ENCODE results near the gene NOTUM. TPM values are rescaled to one million over a fixed set of nuclear protein-coding genes. Genes with fewer than 3 reads are reported as not detected.
A peak's percentile ranks its signal among the peaks of the same experiment; 100 is the strongest.

Gene NOTUM
- total and polyA plus RNA-seq, 9 of the 15 experiments (the other 6 are each of a cell fraction or from before 2014, with no cell fraction given), result 0.03 to 14.0 (median 4.1) TPM

- TF ChIP-seq RBFOX2 (IDR thresholded peaks at IDR 0.05; ENCODE audit: low read depth, low read length) (peak; percentile 16; the same call in 1 of the 2 replicates), PPARD (CRISPR knock-in tag; IDR thresholded peaks at IDR 0.05) (no peak), RCOR1 (IDR thresholded peaks at IDR 0.05; ENCODE audit: borderline replicate concordance in 1 of 2, low read depth in 2 of 2, low read length in 2 of 2) (peak; percentile 30 to 58; a peak in 3 of 4 replicates), ZNF3 (CRISPR knock-in tag; IDR thresholded peaks at IDR 0.05) (no peak), TBL1XR1 (IDR thresholded peaks at IDR 0.05; ENCODE audit: low read length in 2 of 2) (0 out of 4 replicates have a peak, but pooled peaks have one; percentile 21 to 47), MAZ (CRISPR knock-in tag; conservative IDR thresholded peaks at IDR 0.05 in 1 of 2, IDR thresholded peaks at IDR 0.05 in 1 of 2) (peak; percentile 17 to 44; a peak in 1 of 4 replicates), CTBP1 (IDR thresholded peaks at IDR 0.05; ENCODE audit: borderline replicate concordance) (0 out of 2 replicates have a peak, but pooled peaks have one; percentile 12), JUND (IDR thresholded peaks at IDR 0.05; ENCODE audit: borderline replicate concordance, low read depth, low read length) (no peak), JUND (tag; IDR thresholded peaks at IDR 0.05; ENCODE audit: borderline replicate concordance, low read depth, low read length) (no peak), DPF2 (IDR thresholded peaks at IDR 0.05) (peak; percentile 33; the same call in 1 of the 2 replicates), SMARCE1 (IDR thresholded peaks at IDR 0.05) (peak; percentile 23; the same call in 1 of the 2 replicates), MXI1 (IDR thresholded peaks at IDR 0.05; ENCODE audit: low read depth, low read length) (no peak), POLR2A (conservative IDR thresholded peaks at IDR 0.05) (peak; percentile 13; the same call in 1 of the 2 replicates), ARID3A (IDR thresholded peaks at IDR 0.05; ENCODE audit: borderline replicate concordance, low read depth, low read length) (peak; percentile 57; the same call in 1 of the 2 replicates), PRDM10 (IDR thresholded peaks at IDR 0.05; ENCODE audit: partially characterized antibody) (peak; percentile 12), TAL1 (IDR thresholded peaks at IDR 0.05) (peak; percentile 33; the same call in 1 of the 2 replicates), MYC (IDR thresholded peaks at IDR 0.05; ENCODE audit: low read depth, low read length) (peak; percentile 40; the same call in 1 of the 2 replicates), MYC (CRISPR knock-in tag; IDR thresholded peaks at IDR 0.05; ENCODE audit: borderline replicate concordance, low read depth) (no peak), TCF3 (CRISPR knock-in tag; IDR thresholded peaks at IDR 0.05) (peak; percentile 64), CBFA2T2 (conservative IDR thresholded peaks at IDR 0.05) (peak; percentile 58; the same call in 1 of the 2 replicates), VEZF1 (CRISPR knock-in tag; IDR thresholded peaks at IDR 0.05) (peak; percentile 45), CBFA2T3 (IDR thresholded peaks at IDR 0.05) (peak; percentile 77), HNRNPL (IDR thresholded peaks at IDR 0.05; ENCODE audit: low read depth, low read length) (peak; percentile 70; the same call in 1 of the 2 replicates)
These were observed 28.5 kb downstream of the NOTUM start (continued) for GRCh38 chr17:81932333-81932983.
